Transverse colon (tissue), 4 donors: ENCODE measurements around the gene BMERB1. TPM values are rescaled to one million over a fixed set of nuclear protein-coding genes. Genes with fewer than 3 reads are reported as not detected.

Source experiments
- DNase-seq: peaks from one replicate; pipeline ENCODE4 v3.0.0-alpha.2; 2019
- H3K27ac ChIP-seq, 4 donors: fragments of 200-600 bp; sonication (generic); 2 replicates each; pipeline ENCODE4 v1.5.1; 2016 to 2018; ENCODE audit warnings: inconsistent platforms in 4 of 4
- H3K27me3 ChIP-seq: fragments of 200-600 bp; sonication (generic); 2 replicates; pipeline ENCODE4 v1.5.1; 2017; ENCODE audit warnings: inconsistent platforms
- H3K36me3 ChIP-seq, 4 donors: fragments of 200-600 bp; sonication (generic); 2 replicates each; pipeline ENCODE4 v1.5.1; 2017 to 2019; ENCODE audit warnings: inconsistent platforms in 4 of 4
- H3K4me1 ChIP-seq, 4 donors: fragments of 200-600 bp; sonication (generic); 2 replicates each; pipeline ENCODE4 v1.5.1; 2017 to 2020; ENCODE audit warnings: inconsistent platforms in 4 of 4
- H3K4me3 ChIP-seq, 4 donors: fragments of 200-600 bp; sonication (generic); 1 replicate in 1 of 4; 2 replicates in 3 of 4; pipeline versions ENCODE4 v1.5.1 to v1.6.1; 2017 to 2019; ENCODE audit warnings: inconsistent platforms in 4 of 4
- H3K9me3 ChIP-seq, 2 donors: fragments of 200-600 bp; sonication (generic); 2 replicates each; pipeline ENCODE4 v1.5.1; 2017 to 2019; ENCODE audit warnings: inconsistent platforms in 2 of 2
- EP300 ChIP-seq: sonication (generic); formaldehyde crosslinking; IDR thresholded peaks from one replicate; pipeline ENCODE4 v1.6.1; 2017; ENCODE audit warnings: antibody characterized with exemption, low read depth
- POLR2A ChIP-seq: fragments of 450-650 bp; IDR thresholded peaks from one replicate; pipeline ENCODE4 v1.6.1; 2016; ENCODE audit warnings: antibody characterized with exemption, mild to moderate bottlenecking, moderate library complexity
- POLR2AphosphoS5 ChIP-seq, 3 donors: sonication (generic); formaldehyde crosslinking; IDR thresholded peaks; one replicate each; pipeline ENCODE4 v1.6.1; 2016; ENCODE audit warnings: antibody characterized with exemption in 3 of 3
- WGBS, 2 donors: methylation state at CpG; one replicate each; pipeline ENCODE4 v1.1.5; 2018; ENCODE audit warnings: low coverage in 1 of 2; 5-methylcytosine and 5-hydroxymethylcytosine counted together
- in situ Hi-C, 4 donors: fragments of 200-750 bp; cut with MboI; loops; one replicate each; pipeline versions ENCODE4 v1.15.0 to v1.15.1; 2017; ENCODE audit warnings: low sequenced_read_pairs in 3 of 4, low pct_ligation_motif_present in 1 of 4, low pct_unique_long_range_greater_than_20kb in 1 of 4
- intact Hi-C: fragments of 100-400 bp; cut with DNase I; formaldehyde crosslinking; loops from one replicate; pipeline ENCODE4 v1.15.1; 2023; ENCODE audit warnings: low total_unique reads
- total RNA-seq, 4 donors: library from RNA; depleted of rRNA; stranded (reverse); fragments of >200 nt; gene quantifications; one replicate each; pipeline ENCODE4 v1.1.0, GENCODE V29; 2016
- TF ChIP-seq, protein P1 (sequence below), 5 experiments: fragments of 200-600 bp in 3 of 5; fragments of 450-650 bp in 2 of 5; sonication (generic) in 3 of 5; IDR thresholded peaks; 1 replicate in 2 of 5; 2 replicates in 3 of 5; pipeline ENCODE4 v1.5.1; 2016 to 2017; ENCODE audit warnings: antibody characterized with exemption in 5 of 5, inconsistent platforms in 3 of 5, mild to moderate bottlenecking in 2 of 5, moderate library complexity in 1 of 5

BMERB1 gene
- total RNA-seq, 4 donors from 2014 or later: 8.6 to 65.1 (median 14.1) TPM

- TF ChIP-seq POLR2A: no peak
- TF ChIP-seq, protein P1, sequence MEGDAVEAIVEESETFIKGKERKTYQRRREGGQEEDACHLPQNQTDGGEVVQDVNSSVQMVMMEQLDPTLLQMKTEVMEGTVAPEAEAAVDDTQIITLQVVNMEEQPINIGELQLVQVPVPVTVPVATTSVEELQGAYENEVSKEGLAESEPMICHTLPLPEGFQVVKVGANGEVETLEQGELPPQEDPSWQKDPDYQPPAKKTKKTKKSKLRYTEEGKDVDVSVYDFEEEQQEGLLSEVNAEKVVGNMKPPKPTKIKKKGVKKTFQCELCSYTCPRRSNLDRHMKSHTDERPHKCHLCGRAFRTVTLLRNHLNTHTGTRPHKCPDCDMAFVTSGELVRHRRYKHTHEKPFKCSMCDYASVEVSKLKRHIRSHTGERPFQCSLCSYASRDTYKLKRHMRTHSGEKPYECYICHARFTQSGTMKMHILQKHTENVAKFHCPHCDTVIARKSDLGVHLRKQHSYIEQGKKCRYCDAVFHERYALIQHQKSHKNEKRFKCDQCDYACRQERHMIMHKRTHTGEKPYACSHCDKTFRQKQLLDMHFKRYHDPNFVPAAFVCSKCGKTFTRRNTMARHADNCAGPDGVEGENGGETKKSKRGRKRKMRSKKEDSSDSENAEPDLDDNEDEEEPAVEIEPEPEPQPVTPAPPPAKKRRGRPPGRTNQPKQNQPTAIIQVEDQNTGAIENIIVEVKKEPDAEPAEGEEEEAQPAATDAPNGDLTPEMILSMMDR (IDR thresholded peaks at IDR 0.05): peak in 4 of 5 experiments; percentile 29 to 66 (median 42)
- peaks cover 0 to 37% (median 10%) of the 10 kb centered on the region in 4 donors for H3K4me1 ChIP-seq
- peak; percentile 57 for DNase-seq
- 38 to 55% methylated on average over 1 to 10 of the region's 10 CpGs for WGBS, 2 donors
- H3K36me3 ChIP-seq: no peaks in the 10 kb centered on the region
- in situ Hi-C loops (loop anchor here in 1 of 4 donors (10.0 kb wide), 1 partner anchor 62 kb away; no protein-coding TSS in a partner anchor), intact Hi-C loops (no loop called here)
- H3K27me3 ChIP-seq: no peaks in the 10 kb centered on the region
- peak overlapping the region in 2 of 4 donors; percentile 49 to 57 for H3K27ac ChIP-seq
- H3K9me3 ChIP-seq: no peaks in the 10 kb centered on the region
- peak overlapping the region in 2 of 4 donors; percentile 23 to 28 for H3K4me3 ChIP-seq
These were observed 88.7 kb downstream of the BMERB1 start for GRCh38 chr16:15523092-15523541.

DNA sequence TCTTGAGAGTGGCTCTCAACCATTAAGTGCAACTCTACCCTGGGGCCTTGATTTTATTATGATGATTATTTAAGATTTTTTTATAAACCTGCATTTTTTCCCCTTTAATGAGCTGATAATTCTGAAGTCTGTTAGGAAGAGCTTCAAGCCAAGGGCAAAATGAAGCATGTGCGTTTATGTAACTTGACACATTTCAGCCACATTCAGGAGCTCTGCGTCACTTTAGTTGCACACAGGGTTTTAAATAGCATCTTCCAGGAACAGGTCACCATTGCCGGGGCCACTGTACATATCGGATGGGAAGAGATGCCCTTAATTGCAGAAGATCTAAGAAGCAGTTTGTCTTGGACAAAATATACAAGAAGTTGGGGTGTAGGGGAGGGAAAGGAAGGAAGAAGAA is 89.6 kb downstream of the BMERB1 start:
- Histone ChIP-seq H3K4me3 (no peak overlapping the region), H3K9me3 (no peaks in the 10 kb centered on the region), H3K4me1 (peaks cover 0 to 37% (median 7%) of the 10 kb centered on the region in 4 donors), H3K36me3 (no peaks in the 10 kb centered on the region), H3K27ac (no peak overlapping the region), H3K27me3 (no peaks in the 10 kb centered on the region)
- TF ChIP-seq, protein P1 (IDR thresholded peaks at IDR 0.05): no peak
- TF ChIP-seq POLR2AphosphoS5 (IDR thresholded peaks at IDR 0.05) (no peak), POLR2A (no peak), EP300 (no peak)
- 88 to 96% methylated on average over 3 to 4 of the region's 4 CpGs for WGBS, 2 donors
- intact Hi-C loops: no loop called here
- in situ Hi-C loops: loop anchor here in 1 of 4 donors (10.0 kb wide), 1 partner anchor 61 kb away; no protein-coding TSS in a partner anchor
- DNase-seq: no peak

- no peaks in the 10 kb centered on the region for H3K27me3 ChIP-seq
- in situ Hi-C loops: loop anchor here in 1 of 4 donors (10.0 to 25.0 kb wide), 2 partner anchors 60 to 88 kb away; partner anchors contain the start of gene BMERB1
- 80 to 94% methylated on average over 2 to 5 of the region's 5 CpGs for WGBS, 2 donors
- intact Hi-C loops: no loop called here
- no peak overlapping the region for H3K27ac ChIP-seq
- H3K36me3 ChIP-seq: no peaks in the 10 kb centered on the region
- no peak overlapping the region for H3K4me3 ChIP-seq
- no peaks in the 10 kb centered on the region for H3K9me3 ChIP-seq
- H3K4me1 ChIP-seq: peaks cover 0 to 27% (median 7%) of the 10 kb centered on the region in 4 donors
- TF ChIP-seq EP300 (no peak), POLR2A (no peak), POLR2AphosphoS5 (IDR thresholded peaks at IDR 0.05) (no peak)
- TF ChIP-seq, protein P1 (IDR thresholded peaks at IDR 0.05): no peak
- no peak for DNase-seq
These were observed 90.6 kb downstream of the BMERB1 start for GRCh38 chr16:15524966-15525365.

DNA sequence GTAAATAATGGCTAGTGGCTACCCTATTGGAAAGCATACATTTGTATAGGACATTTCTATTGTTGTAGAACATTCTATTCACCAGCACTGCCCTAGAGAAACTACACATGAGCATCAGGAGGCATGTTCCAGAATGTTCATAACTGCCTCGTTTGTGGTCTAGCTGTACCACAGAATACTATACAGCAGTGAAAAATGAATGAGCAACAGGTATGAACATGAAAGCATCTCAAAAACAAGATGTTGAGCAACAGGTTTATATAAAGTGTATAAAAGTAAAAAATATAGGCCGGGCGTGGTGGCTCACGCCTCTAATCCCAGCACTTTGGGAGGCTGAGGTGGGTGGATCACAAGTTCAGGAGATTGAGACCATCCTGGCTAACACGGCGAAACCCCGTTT is 91.7 kb downstream of the BMERB1 start:
- 91 to 95% methylated on average over 7 of the region's 7 CpGs for WGBS, 2 donors
- in situ Hi-C loops: loop anchor here in 1 of 4 donors (10.0 to 25.0 kb wide), 2 partner anchors 59 to 89 kb away; partner anchors contain the start of gene BMERB1
- Histone ChIP-seq H3K4me3 (no peak overlapping the region), H3K27me3 (no peaks in the 10 kb centered on the region), H3K9me3 (no peaks in the 10 kb centered on the region), H3K4me1 (peaks cover 0 to 21% (median 7%) of the 10 kb centered on the region in 4 donors), H3K36me3 (no peaks in the 10 kb centered on the region), H3K27ac (no peak overlapping the region)
- intact Hi-C loops: no loop called here
- TF ChIP-seq, protein P1 (IDR thresholded peaks at IDR 0.05): no peak
- no peak for TF ChIP-seq EP300
- TF ChIP-seq POLR2A: no peak
- no peak for TF ChIP-seq POLR2AphosphoS5 (IDR thresholded peaks at IDR 0.05)
- no peak for DNase-seq
